Gastrocnemius medialis (tissue), 4 donors: ENCODE measurements around the gene PARD3.

Experiments used
- POLR2A ChIP-seq, 2 donors: fragments of 450-650 bp; IDR thresholded peaks; one replicate each; pipeline ENCODE4 v1.6.1; 2017; ENCODE audit warnings: antibody characterized with exemption in 2 of 2, mild to moderate bottlenecking in 2 of 2, moderate library complexity in 2 of 2
- TF ChIP-seq, protein P1 (sequence below), 5 experiments: fragments of 450-650 bp in 3 of 5; fragments of 200-600 bp in 2 of 5; sonication (generic) in 2 of 5; IDR thresholded peaks in 4 of 5; conservative IDR thresholded peaks in 1 of 5; 1 replicate in 4 of 5; 2 replicates in 1 of 5; pipeline ENCODE4 v1.5.1; 2016 to 2019; ENCODE audit warnings: antibody characterized with exemption in 5 of 5, mild to moderate bottlenecking in 3 of 5, moderate library complexity in 3 of 5

DNA sequence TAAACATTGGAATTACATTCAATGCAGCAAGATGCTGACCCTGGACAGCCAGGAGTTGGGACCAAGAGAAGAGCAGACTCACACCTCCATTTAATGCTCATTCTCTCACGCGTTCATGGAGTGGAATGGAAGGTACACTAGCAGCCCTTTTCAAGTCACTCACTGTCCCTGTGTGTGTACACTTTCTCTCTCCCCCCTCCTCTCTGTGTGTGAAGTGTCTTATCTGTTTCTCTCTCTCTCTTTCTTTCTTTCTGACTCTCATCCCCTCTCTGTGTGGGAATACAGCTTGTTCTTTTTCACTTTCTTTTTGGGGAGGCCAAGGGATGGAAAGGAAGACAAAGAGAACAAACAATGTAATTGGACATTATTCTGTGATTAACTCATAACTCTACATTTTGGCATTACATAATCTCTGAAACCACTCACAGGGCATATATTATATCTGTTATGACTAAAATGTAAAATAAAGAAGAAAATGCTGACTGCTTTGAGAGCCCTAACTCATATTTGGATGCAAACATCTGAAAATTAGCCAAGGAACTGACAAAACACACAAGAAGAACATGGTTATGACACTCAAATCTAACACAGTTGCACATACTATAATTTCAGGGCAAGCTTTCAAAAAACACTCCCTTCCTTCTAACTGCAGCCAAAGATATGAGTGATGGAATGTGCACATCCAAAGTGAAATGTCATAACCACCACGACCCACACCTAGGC, 188.8 kb downstream of the PARD3 start:
- TF ChIP-seq POLR2A (IDR thresholded peaks at IDR 0.05), result no peak
- TF ChIP-seq, protein P1, sequence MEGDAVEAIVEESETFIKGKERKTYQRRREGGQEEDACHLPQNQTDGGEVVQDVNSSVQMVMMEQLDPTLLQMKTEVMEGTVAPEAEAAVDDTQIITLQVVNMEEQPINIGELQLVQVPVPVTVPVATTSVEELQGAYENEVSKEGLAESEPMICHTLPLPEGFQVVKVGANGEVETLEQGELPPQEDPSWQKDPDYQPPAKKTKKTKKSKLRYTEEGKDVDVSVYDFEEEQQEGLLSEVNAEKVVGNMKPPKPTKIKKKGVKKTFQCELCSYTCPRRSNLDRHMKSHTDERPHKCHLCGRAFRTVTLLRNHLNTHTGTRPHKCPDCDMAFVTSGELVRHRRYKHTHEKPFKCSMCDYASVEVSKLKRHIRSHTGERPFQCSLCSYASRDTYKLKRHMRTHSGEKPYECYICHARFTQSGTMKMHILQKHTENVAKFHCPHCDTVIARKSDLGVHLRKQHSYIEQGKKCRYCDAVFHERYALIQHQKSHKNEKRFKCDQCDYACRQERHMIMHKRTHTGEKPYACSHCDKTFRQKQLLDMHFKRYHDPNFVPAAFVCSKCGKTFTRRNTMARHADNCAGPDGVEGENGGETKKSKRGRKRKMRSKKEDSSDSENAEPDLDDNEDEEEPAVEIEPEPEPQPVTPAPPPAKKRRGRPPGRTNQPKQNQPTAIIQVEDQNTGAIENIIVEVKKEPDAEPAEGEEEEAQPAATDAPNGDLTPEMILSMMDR (IDR thresholded peaks at IDR 0.05 in 4 of 5, conservative IDR thresholded peaks at IDR 0.05 in 1 of 5), result no peak
